GM12801 (cell line): ENCODE data around the gene ISLR.

Experiments
- TF ChIP-seq, protein P1 (sequence below): IDR thresholded peaks from one replicate; pipeline ENCODE4 v1.5.1; 2011; ENCODE audit warnings: control low read depth; ENCODE audit not compliant: insufficient read length; ENCODE audit errors: extremely low read depth

ISLR gene

GRCh38 chr15:74129586-74130154 is 43.8 kb upstream of the ISLR start:
- TF ChIP-seq, protein P1, sequence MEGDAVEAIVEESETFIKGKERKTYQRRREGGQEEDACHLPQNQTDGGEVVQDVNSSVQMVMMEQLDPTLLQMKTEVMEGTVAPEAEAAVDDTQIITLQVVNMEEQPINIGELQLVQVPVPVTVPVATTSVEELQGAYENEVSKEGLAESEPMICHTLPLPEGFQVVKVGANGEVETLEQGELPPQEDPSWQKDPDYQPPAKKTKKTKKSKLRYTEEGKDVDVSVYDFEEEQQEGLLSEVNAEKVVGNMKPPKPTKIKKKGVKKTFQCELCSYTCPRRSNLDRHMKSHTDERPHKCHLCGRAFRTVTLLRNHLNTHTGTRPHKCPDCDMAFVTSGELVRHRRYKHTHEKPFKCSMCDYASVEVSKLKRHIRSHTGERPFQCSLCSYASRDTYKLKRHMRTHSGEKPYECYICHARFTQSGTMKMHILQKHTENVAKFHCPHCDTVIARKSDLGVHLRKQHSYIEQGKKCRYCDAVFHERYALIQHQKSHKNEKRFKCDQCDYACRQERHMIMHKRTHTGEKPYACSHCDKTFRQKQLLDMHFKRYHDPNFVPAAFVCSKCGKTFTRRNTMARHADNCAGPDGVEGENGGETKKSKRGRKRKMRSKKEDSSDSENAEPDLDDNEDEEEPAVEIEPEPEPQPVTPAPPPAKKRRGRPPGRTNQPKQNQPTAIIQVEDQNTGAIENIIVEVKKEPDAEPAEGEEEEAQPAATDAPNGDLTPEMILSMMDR = no peak

- TF ChIP-seq, protein P1 = no peak
Measured at GRCh38 chr15:74130155-74130848, 43.2 kb upstream of the ISLR start, which contains the start of gene ISLR2. TSS of gene ISLR2 (plus strand) at chr15:74130586. CDS start at chr15:74132755, 2,169 bp downstream.

GRCh38 chr15:74130849-74131627 is 42.5 kb upstream of the ISLR start:
- TF ChIP-seq, protein P1 = no peak

DNA sequence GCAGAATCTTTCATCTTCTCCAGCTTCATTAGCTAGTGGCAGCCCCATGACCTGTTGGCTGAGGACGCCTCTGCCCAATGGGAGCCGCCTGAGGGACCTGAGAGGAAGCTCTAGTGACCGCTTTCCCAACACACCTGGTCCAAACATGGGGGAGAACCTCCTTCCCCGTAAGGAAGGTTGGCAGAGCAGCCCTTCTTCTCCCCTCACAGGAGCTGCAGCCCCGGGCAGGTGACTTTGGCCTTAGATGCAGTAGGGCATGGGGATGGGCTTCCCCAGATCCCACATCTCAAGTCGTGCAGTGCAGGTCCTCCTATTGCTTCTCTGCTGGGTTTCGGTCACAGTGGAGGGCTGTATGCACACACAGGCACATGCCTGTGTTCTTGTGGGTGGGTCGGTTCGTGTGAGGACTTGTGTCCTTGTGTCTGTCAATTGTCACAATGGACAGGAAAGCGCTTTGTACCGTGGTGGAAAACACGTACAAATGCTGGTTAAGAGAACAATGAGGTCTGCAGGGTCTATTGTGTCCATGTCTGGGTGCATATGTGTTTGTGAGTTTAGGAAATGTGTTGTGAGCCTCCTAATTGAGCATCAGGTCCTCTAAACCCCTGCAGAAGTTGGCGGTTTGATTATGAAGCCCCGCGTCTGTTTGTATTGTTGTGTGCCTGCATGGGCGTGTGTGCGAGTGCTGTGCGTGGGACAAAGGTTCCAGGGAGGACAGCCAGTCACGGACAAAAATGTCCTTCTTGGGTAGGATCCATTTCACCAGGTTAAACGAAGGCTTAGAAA is 41.7 kb upstream of the ISLR start:
- TF ChIP-seq, protein P1 = no peak

GRCh38 chr15:74132681-74133651 is 40.5 kb upstream of the ISLR start:
- TF ChIP-seq, protein P1 = no peak

GRCh38 chr15:74133694-74134386 is 39.7 kb upstream of the ISLR start:
- TF ChIP-seq, protein P1 = no peak
